ENCODE data around the gene SCARB1. TPM values are rescaled to one million over a fixed set of nuclear protein-coding genes. Genes with fewer than 3 reads are reported as not detected.

Gene SCARB1
- total RNA-seq, 1 experiment from 2014 or later = 359 TPM

- H3K27ac ChIP-seq (ENCODE audit: low read length) = no peak overlapping the region
- CTCF ChIA-PET = no interaction called here
- intact Hi-C loops (cut with micrococcal nuclease; ENCODE audit: unreplicated experiment) (loop anchor here (10.0 kb wide), 1 partner anchor 83 kb away; no protein-coding TSS in a partner anchor), in situ Hi-C loops (cut with HindIII; ENCODE audit: low pct_unique_long_range_greater_than_20kb, low sequenced_read_pairs) (no loop called here)
- H3K4me1 ChIP-seq (ENCODE audit: control insufficient read depth, insufficient read depth, low read length) = peaks cover 26% of the 10 kb centered on the region
- no TSS peak for BruUV-seq (replicated peaks)
- ATAC-seq (no peak), DNase-seq (ENCODE audit: low read depth, low spot score) (no peak)
- H3K4me3 ChIP-seq (ENCODE audit: low read depth in 2 of 2, low read length in 2 of 2) = no peak overlapping the region
- POLR2A ChIA-PET = no interaction called here
- no peaks in the 10 kb centered on the region for H3K9me3 ChIP-seq (ENCODE audit: control insufficient read depth, insufficient read depth, low read depth, low read length)
- H3K36me3 ChIP-seq (ENCODE audit: control insufficient read depth, insufficient read depth, low read length) = no peaks in the 10 kb centered on the region
- H3K27me3 ChIP-seq (ENCODE audit: control insufficient read depth, insufficient read depth, low read length) = no peaks in the 10 kb centered on the region
- TF ChIP-seq SIN3A (IDR thresholded peaks at IDR 0.05; ENCODE audit: borderline replicate concordance, insufficient read depth, low read depth, low read length) (no peak), CTCF (IDR thresholded peaks at IDR 0.05) (no peak), POLR2AphosphoS5 (IDR thresholded peaks at IDR 0.05; ENCODE audit: low read depth, low read length) (no peak), TCF7L2 (IDR thresholded peaks at IDR 0.05; ENCODE audit: low read depth, low read length) (no peak)
- TF ChIP-seq, protein P1, sequence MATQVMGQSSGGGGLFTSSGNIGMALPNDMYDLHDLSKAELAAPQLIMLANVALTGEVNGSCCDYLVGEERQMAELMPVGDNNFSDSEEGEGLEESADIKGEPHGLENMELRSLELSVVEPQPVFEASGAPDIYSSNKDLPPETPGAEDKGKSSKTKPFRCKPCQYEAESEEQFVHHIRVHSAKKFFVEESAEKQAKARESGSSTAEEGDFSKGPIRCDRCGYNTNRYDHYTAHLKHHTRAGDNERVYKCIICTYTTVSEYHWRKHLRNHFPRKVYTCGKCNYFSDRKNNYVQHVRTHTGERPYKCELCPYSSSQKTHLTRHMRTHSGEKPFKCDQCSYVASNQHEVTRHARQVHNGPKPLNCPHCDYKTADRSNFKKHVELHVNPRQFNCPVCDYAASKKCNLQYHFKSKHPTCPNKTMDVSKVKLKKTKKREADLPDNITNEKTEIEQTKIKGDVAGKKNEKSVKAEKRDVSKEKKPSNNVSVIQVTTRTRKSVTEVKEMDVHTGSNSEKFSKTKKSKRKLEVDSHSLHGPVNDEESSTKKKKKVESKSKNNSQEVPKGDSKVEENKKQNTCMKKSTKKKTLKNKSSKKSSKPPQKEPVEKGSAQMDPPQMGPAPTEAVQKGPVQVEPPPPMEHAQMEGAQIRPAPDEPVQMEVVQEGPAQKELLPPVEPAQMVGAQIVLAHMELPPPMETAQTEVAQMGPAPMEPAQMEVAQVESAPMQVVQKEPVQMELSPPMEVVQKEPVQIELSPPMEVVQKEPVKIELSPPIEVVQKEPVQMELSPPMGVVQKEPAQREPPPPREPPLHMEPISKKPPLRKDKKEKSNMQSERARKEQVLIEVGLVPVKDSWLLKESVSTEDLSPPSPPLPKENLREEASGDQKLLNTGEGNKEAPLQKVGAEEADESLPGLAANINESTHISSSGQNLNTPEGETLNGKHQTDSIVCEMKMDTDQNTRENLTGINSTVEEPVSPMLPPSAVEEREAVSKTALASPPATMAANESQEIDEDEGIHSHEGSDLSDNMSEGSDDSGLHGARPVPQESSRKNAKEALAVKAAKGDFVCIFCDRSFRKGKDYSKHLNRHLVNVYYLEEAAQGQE (IDR thresholded peaks at IDR 0.05; ENCODE audit: insufficient read depth in 1 of 2, low read depth in 2 of 2, low read length in 1 of 2) = no peak
Measured at GRCh38 chr12:124822218-124822617, 41.4 kb downstream of the SCARB1 start.

GRCh38 chr12:124821252-124822200 is 42.1 kb downstream of the SCARB1 start:
- Histone ChIP-seq H3K9me3 (ENCODE audit: control insufficient read depth, insufficient read depth, low read depth, low read length) (no peaks in the 10 kb centered on the region), H3K27me3 (ENCODE audit: control insufficient read depth, insufficient read depth, low read length) (no peaks in the 10 kb centered on the region), H3K36me3 (ENCODE audit: control insufficient read depth, insufficient read depth, low read length) (no peaks in the 10 kb centered on the region), H3K27ac (ENCODE audit: low read length) (no peak overlapping the region), H3K4me3 (ENCODE audit: low read depth in 2 of 2, low read length in 2 of 2) (no peak overlapping the region), H3K4me1 (ENCODE audit: control insufficient read depth, insufficient read depth, low read length) (peaks cover 21% of the 10 kb centered on the region)
- ATAC-seq (no peak), DNase-seq (ENCODE audit: low read depth, low spot score) (no peak)
- POLR2A ChIA-PET = no interaction called here
- CTCF ChIA-PET = no interaction called here
- BruUV-seq (replicated peaks) = no TSS peak
- intact Hi-C loops (cut with micrococcal nuclease; ENCODE audit: unreplicated experiment) = loop anchor here (10.0 kb wide), 1 partner anchor 83 kb away; no protein-coding TSS in a partner anchor
- TF ChIP-seq TCF7L2 (IDR thresholded peaks at IDR 0.05; ENCODE audit: low read depth, low read length) = no peak
- no peak for TF ChIP-seq CTCF (IDR thresholded peaks at IDR 0.05)
- TF ChIP-seq SIN3A (IDR thresholded peaks at IDR 0.05; ENCODE audit: borderline replicate concordance, insufficient read depth, low read depth, low read length) = no peak
- no peak for TF ChIP-seq POLR2AphosphoS5 (IDR thresholded peaks at IDR 0.05; ENCODE audit: low read depth, low read length)
- TF ChIP-seq, protein P1 (IDR thresholded peaks at IDR 0.05; ENCODE audit: insufficient read depth in 1 of 2, low read depth in 2 of 2, low read length in 1 of 2) = no peak
- in situ Hi-C loops (cut with HindIII; ENCODE audit: low pct_unique_long_range_greater_than_20kb, low sequenced_read_pairs) = no loop called here

All from Panc1 (cell line).